Activated CD4-positive, CD25-positive, alpha-beta regulatory T cell treated with anti-CD3 and anti-CD28 coated beads, Interleukin-2, amount 50 U/mL, for 72 hours (primary cell): ENCODE measurements around the gene HIVEP3.

Experiments used
- DNase-seq: peaks from one replicate; pipeline ENCODE4 v3.0.0; 2021

Gene HIVEP3

DNA sequence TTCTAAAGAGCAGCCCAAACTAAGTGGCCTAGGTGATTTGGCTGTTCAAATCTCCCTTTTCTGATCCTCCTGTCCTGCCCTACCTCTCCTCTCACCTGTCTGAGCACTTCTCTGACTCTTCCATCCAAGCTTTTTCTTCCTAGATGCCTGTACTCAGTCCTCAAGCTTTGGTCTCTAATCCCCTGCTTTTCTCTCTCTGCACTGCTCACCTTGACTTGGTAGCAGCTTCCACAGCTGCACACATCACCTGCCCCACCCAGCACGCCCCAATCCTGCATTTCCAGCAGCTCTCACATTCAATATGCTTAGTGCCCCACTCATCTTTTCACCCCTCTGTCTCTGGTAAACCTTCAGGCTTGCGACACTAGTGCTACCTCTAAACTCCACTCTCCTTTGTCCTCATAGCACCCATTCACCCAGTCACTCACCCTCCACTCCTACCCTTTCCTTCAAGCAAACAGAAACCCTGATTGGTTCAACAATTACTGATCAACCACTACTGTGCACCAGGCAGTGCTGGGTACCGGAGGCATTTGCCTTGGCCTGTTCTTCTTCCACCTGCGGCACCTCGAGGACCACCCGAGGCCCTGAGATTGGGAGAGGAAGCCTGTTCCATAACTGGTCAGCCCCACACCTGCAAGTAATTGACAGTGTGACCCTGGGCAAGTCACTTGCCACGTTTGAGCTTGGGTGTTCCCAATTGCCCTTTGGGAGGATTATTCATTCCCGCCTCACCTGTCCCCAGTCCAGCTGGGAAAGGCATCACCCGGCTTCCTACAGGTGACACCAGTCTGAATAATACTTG is 298.2 kb downstream of the HIVEP3 start:
- DNase-seq: no peak

- no peak for DNase-seq
Observed at GRCh38 chr1:41619511-41620364, 299.0 kb downstream of the HIVEP3 start.

GRCh38 chr1:41618871-41619270 is 299.9 kb downstream of the HIVEP3 start:
- DNase-seq: no peak

- DNase-seq: no peak
Observed at GRCh38 chr1:41618066-41618825, 300.5 kb downstream of the HIVEP3 start.

GRCh38 chr1:41617336-41617735 is 301.4 kb downstream of the HIVEP3 start:
- no peak for DNase-seq

GRCh38 chr1:41616563-41616962 is 302.2 kb downstream of the HIVEP3 start:
- no peak for DNase-seq

- no peak for DNase-seq
Observed at GRCh38 chr1:41615981-41616380, 302.7 kb downstream of the HIVEP3 start.

GRCh38 chr1:41615316-41615715 is 303.4 kb downstream of the HIVEP3 start:
- no peak for DNase-seq

- DNase-seq: no peak
Observed at GRCh38 chr1:41614818-41615217, 303.9 kb downstream of the HIVEP3 start.

DNA sequence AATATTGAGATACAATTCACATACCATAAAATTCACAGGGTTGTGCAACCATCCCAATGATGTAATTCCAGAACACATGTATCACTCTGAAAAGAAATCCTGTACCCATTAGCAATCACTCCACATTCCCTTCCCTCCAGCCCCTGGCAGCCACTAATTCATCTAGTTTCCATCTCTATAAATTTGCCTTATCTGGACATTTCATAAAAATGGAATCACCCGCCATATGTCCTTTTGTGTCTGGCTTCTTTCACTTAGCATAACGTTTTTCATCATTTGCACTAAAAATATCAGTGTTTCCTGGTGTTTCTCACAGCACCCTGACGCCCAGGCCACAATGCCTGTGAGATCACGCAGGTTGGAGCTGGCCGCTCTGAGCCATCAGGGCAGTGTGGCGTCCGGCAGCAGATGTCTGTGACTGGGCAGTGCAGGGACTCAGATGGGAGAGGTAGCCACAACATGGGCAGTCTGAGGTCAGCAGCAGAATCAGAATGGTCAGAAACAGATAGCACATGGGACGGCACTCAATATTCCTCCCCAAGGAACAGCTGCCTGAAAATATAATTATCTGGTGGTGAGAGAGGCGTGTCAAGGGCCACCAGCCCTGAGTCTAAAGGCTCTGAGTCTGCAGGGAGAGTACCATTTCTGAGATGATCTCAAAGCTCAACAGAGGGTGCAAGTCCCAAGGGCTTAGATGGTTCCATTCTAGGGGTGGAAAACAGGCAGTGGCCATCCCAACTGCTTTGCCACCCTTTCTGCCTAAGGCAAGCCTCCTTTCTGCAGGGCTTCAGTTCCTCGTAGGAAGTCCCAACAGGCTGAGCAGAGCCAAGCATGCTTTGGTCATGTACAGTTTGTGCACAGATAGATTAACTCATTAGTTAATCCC is 304.8 kb downstream of the HIVEP3 start:
- no peak for DNase-seq

DNA sequence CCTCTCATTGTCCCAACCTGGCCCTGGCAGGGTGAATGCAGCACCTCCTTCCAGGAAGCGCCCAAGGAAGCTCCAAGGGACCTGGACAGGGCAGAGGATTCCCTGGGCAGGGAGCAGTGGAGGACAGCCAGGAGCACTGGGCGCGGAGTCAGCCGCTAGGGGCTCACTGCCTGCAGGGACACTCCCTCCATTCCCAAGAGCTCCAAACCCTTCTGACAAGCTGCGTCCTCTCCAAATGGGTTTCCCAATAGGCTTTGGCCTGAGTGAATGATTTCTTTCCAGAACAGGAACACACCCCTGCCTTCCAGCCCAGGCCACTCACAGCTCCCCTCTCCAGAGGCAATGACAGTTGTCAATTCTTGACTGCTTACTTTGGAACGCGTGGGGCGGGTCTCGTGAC is 305.8 kb downstream of the HIVEP3 start:
- no peak for DNase-seq

DNA sequence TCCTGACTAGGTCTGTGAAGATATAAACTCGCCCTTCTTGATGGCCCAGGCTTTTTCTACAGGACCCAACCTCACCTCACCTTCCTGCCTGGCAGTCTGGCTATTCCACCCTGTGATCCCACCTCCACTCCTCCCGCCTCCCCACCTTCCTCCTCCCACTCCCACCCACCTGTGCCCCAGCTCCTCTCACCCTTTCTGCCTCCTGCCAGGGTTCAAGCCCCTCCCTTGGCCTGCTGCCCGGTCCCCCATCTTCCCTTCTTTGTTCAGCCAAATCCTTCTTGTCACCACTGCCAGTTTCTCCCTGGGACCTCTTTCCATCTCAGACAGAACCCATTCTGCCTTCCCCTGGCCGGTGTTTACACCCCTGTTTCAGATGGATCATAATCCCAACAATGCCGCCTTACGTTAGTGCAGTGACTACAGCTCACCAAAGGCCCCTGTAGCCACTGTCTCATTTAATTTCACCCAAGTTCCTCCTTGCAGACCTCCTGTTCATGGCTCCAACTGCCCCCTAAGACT is 306.7 kb downstream of the HIVEP3 start:
- DNase-seq: no peak

DNA sequence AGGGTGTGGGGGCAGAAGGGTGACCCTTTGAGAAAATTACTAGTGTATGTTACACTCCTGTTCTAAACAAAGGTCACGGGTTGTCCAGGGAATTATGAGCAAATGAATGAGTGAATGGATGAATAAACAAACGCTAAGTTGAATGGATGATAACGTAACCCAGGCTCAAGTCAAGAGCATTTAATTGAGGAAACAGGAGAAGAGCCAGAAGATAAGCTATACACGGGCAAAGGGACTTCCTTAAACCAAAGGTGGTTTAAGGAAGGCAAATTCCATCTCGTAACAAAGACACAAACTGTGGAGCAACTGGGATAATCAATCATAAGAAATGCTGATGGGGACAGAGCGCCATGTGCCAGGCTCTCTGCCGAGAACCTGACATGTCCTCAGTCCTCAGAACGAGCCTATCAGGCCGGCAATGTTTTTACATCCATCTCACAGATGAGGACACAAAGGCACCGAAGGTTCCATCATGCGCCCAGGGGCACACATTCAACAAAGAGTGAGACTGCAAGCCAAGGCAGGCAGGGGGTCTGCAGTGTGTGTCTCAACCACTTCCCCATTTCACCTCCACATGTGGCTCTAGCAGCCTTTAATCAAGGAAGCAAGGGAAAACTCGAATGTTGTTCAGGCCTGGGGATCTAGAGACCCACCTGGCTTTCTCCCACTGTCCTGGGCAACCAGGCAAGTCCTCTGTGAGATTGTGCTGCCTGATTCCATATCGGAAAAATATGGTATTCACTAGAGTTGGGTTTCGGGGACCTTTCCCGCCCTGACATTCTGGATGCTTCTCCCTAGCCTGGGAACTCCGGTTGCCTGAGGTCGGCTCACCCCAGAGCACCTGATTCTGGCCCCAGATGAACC is 307.4 kb downstream of the HIVEP3 start:
- no peak for DNase-seq

GRCh38 chr1:41610361-41610760 is 308.4 kb downstream of the HIVEP3 start:
- DNase-seq: no peak

- no peak for DNase-seq
Observed at GRCh38 chr1:41609166-41609883, 309.4 kb downstream of the HIVEP3 start.

- DNase-seq: no peak
Observed at GRCh38 chr1:41608211-41608610, 310.5 kb downstream of the HIVEP3 start.

DNA sequence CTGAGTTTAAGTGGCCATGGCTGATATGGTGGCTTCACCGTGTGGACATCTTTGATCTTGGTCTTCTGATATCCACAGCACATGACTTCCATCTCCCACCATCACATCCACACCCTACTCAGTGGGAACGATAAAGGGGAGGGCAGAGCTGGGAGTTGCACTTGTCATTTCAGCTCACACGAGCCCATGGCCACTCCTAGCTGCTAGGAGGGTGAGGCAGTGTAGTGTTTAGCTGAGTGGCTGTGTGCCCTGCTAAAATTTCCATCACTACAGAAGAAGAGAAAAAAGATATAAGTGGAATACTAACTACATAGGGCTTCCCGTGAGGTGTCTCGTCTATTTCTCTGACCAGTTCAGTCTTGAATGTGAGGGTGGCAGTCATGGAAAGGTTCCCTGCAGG is 310.9 kb downstream of the HIVEP3 start:
- DNase-seq: no peak

DNA sequence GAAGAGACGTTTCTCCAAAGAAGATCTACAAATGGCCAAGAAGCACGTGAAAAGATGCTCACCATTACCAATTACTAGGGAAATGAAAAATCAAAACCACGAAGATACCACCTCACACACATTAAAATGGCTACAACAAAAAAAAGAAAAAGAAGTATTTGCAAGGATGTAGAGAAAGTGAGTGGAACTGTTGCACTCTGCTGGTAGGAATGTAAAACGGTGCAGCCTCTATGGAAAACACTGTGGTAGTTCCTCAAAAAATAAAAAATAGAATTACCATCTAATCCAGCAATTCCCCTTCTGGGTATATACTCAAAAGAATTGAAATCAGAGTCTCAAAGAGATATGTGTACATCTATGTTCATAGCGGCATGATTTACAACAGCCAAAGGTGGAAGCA is 318.8 kb downstream of the HIVEP3 start:
- no peak for DNase-seq

DNA sequence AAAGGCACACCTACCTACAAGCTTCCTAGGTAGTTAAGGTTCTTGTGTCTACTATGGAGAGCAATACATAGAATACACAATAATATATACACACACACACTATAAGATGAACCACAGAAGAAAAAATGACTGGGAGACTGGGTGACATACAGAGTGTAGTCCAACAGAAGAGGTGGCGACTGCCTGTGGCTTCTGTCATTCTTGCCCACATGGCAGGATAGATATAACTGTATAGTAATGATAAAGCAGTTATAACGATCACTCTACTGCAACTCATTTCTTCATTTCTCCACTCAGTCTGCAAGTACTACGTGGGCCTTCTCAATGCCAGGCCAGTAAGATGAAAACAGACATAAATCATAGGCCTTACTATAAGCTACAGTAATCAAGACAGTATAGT is 320.4 kb downstream of the HIVEP3 start:
- DNase-seq: no peak

DNA sequence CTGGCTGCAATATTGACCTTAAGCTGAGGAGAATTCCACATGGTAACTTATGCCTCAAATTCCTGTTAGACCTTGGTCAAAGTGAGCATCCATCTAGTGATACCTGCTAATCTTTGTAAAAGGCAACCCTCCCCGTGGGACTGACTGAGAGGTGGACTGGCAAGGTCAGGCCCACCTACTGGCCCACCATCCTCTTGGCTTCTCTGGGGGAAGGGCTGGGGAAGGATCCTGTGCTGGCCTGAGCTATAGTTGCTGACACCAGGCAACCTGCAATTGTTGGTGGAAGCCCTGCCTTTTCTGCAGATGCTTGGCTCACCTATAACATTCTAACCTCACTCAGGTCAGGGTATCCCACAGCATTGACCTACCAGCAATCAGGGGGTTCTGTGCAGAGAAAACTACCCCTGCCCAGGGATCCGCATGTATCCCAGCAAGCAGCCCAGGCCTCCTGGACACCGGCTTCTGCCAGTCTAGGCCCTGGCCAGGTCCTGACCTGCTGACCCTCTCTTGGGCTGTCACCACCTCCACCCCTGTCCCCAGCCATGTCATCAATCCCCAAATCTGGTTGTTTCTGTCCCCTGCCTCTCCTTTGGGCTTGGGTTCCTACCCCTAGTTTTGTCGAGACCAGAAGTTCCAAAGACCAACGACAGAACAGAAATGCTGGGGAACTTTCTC is 326.1 kb downstream of the HIVEP3 start:
- no peak for DNase-seq
